Trophoblast cell (in vitro differentiated cells and primary cell): ENCODE measurements around the gene GRIK4.
A peak's percentile ranks its signal among the peaks of the same experiment; 100 is the strongest.

Source experiments
- DNase-seq, 2 donors: peaks; one replicate each; pipeline ENCODE4 v3.0.0-alpha.2; 2016
- H2AFZ ChIP-seq: 2 replicates; pipeline ENCODE4 v1.6.1; 2013; ENCODE audit warnings: low read length, moderate library complexity, mild to moderate bottlenecking; ENCODE audit not compliant: insufficient read depth, poor library complexity
- H2AK5ac ChIP-seq: 2 replicates; pipeline ENCODE4 v1.6.1; 2013; ENCODE audit warnings: mild to moderate bottlenecking, low read length
- H2BK120ac ChIP-seq: 2 replicates; pipeline ENCODE4 v1.6.1; 2013; ENCODE audit warnings: low read length, mild to moderate bottlenecking, moderate library complexity; ENCODE audit not compliant: insufficient read depth, poor library complexity
- H2BK12ac ChIP-seq: 2 replicates; pipeline ENCODE4 v1.6.1; 2013; ENCODE audit warnings: mild to moderate bottlenecking, low read length, moderate library complexity
- H2BK5ac ChIP-seq: 2 replicates; pipeline ENCODE4 v1.6.1; 2013; ENCODE audit warnings: low read length, low read depth, moderate library complexity, mild to moderate bottlenecking; ENCODE audit not compliant: poor library complexity
- H3K14ac ChIP-seq: 2 replicates; pipeline ENCODE4 v1.6.1; 2013; ENCODE audit warnings: mild to moderate bottlenecking, low read length
- H3K18ac ChIP-seq: 2 replicates; pipeline ENCODE4 v1.6.1; 2013; ENCODE audit warnings: mild to moderate bottlenecking, low read length
- H3K23ac ChIP-seq: 2 replicates; pipeline ENCODE4 v1.6.1; 2013; ENCODE audit warnings: low read length
- H3K27ac ChIP-seq: 2 replicates; pipeline ENCODE4 v1.5.1; 2013; ENCODE audit warnings: low read depth, mild to moderate bottlenecking, inconsistent platforms, low read length, moderate library complexity
- H3K27me3 ChIP-seq: 2 replicates; pipeline ENCODE4 v1.6.1; 2013; ENCODE audit warnings: inconsistent platforms, mild to moderate bottlenecking, low read length, moderate library complexity; ENCODE audit not compliant: insufficient read depth
- H3K36me3 ChIP-seq, 2 experiments: 1 replicate in 1 of 2; 2 replicates in 1 of 2; pipeline ENCODE4 v1.6.1; 2013; ENCODE audit warnings: low read length in 2 of 2, mild to moderate bottlenecking in 2 of 2, moderate library complexity in 1 of 2; ENCODE audit not compliant: insufficient read depth in 2 of 2, control insufficient read depth in 1 of 2
- H3K4ac ChIP-seq: 2 replicates; pipeline ENCODE4 v1.6.1; 2013; ENCODE audit warnings: low read depth, mild to moderate bottlenecking, low read length, moderate library complexity
- H3K4me1 ChIP-seq, 2 experiments: 1 replicate in 1 of 2; 2 replicates in 1 of 2; pipeline ENCODE4 v1.6.1; 2013; ENCODE audit warnings: low read length in 2 of 2, mild to moderate bottlenecking in 2 of 2, moderate library complexity in 1 of 2; ENCODE audit not compliant: insufficient read depth in 2 of 2, control insufficient read depth in 1 of 2
- H3K4me2 ChIP-seq: 2 replicates; pipeline ENCODE4 v1.6.1; 2013; ENCODE audit warnings: inconsistent platforms, mild to moderate bottlenecking, low read length, moderate library complexity
- H3K4me3 ChIP-seq: 2 replicates; pipeline ENCODE4 v1.5.1; 2013; ENCODE audit warnings: mild to moderate bottlenecking, low read depth, low read length, inconsistent platforms
- H3K79me1 ChIP-seq: one replicate; pipeline ENCODE4 v1.6.1; 2013; ENCODE audit warnings: low read length
- H3K79me2 ChIP-seq: 2 replicates; pipeline ENCODE4 v1.6.1; 2013; ENCODE audit warnings: low read length, mild to moderate bottlenecking; ENCODE audit not compliant: control insufficient read depth, insufficient read depth, poor library complexity
- H3K9ac ChIP-seq: 2 replicates; pipeline ENCODE4 v1.6.1; 2013; ENCODE audit warnings: mild to moderate bottlenecking, low read length
- H3K9me3 ChIP-seq: 2 replicates; pipeline ENCODE4 v1.6.1; 2013; ENCODE audit warnings: low read depth, mild to moderate bottlenecking, control low read depth, inconsistent platforms, low read length; ENCODE audit not compliant: insufficient read depth
- H4K12ac ChIP-seq: 2 replicates; pipeline ENCODE4 v1.6.1; 2013; ENCODE audit warnings: low read depth, mild to moderate bottlenecking, low read length, moderate library complexity
- H4K8ac ChIP-seq: 2 replicates; pipeline ENCODE4 v1.6.1; 2013; ENCODE audit warnings: low read depth, mild to moderate bottlenecking, low read length, moderate library complexity
- H4K91ac ChIP-seq: one replicate; pipeline ENCODE4 v1.6.1; 2013; ENCODE audit warnings: low read depth, mild to moderate bottlenecking, low read length, moderate library complexity
- WGBS: extraction: QIAGEN DNeasy Blood & Tissue Kit; methylation state at CpG from one replicate; pipeline ENCODE4 v1.1.7; 2013; ENCODE audit warnings: missing lambda C conversion rate; ENCODE audit not compliant: insufficient read length, insufficient coverage; ENCODE audit errors: extremely low coverage; 5-methylcytosine and 5-hydroxymethylcytosine counted together

The GRIK4 gene

GRCh38 chr11:120564573-120565311 is 53.2 kb downstream of the GRIK4 start:
- Histone ChIP-seq H2BK5ac (no peak overlapping the region), H2BK120ac (no peak overlapping the region), H3K27me3 (peaks cover 15% of the 10 kb centered on the region), H3K79me1 (peaks cover 2% of the 10 kb centered on the region), H3K4me3 (peak overlapping the region; percentile 45), H3K4me1 (peaks cover 13 to 19% of the 10 kb centered on the region in 2 experiments), H2AFZ (no peak overlapping the region), H3K4me2 (peak overlapping the region; percentile 70), H3K18ac (no peak overlapping the region), H2BK12ac (no peak overlapping the region), H3K9me3 (no peaks in the 10 kb centered on the region), H3K4ac (no peak overlapping the region), H4K8ac (no peak overlapping the region), H3K14ac (no peak overlapping the region), H3K79me2 (no peaks in the 10 kb centered on the region), H3K36me3 (no peaks in the 10 kb centered on the region), H3K23ac (no peak overlapping the region), H3K9ac (no peak overlapping the region), H2AK5ac (no peak overlapping the region), H3K27ac (no peak overlapping the region), H4K91ac (no peak overlapping the region), H4K12ac (no peak overlapping the region)
- no CpG with 5 or more reads among the region's 75 CpGs for WGBS
- peak; percentile 55 to 56 for DNase-seq

GRCh38 chr11:120565466-120566155 is 54.1 kb downstream of the GRIK4 start:
- Histone ChIP-seq H2BK12ac (no peak overlapping the region), H2BK5ac (no peak overlapping the region), H3K4me1 (peaks cover 13 to 19% of the 10 kb centered on the region in 2 experiments), H3K27me3 (peaks cover 15% of the 10 kb centered on the region), H3K27ac (no peak overlapping the region), H3K9me3 (no peaks in the 10 kb centered on the region), H3K4ac (no peak overlapping the region), H2AFZ (no peak overlapping the region), H2AK5ac (no peak overlapping the region), H3K23ac (no peak overlapping the region), H3K14ac (no peak overlapping the region), H3K79me1 (peaks cover 2% of the 10 kb centered on the region), H3K9ac (no peak overlapping the region), H3K4me2 (no peak overlapping the region), H4K8ac (no peak overlapping the region), H4K91ac (no peak overlapping the region), H3K4me3 (no peak overlapping the region), H3K18ac (no peak overlapping the region), H3K79me2 (no peaks in the 10 kb centered on the region), H4K12ac (no peak overlapping the region), H2BK120ac (no peak overlapping the region), H3K36me3 (no peaks in the 10 kb centered on the region)
- DNase-seq, result no peak
- WGBS, result no CpG with 5 or more reads among the region's 14 CpGs

- Histone ChIP-seq H2BK120ac (no peak overlapping the region), H3K4me3 (no peak overlapping the region), H2AK5ac (no peak overlapping the region), H3K4me1 (peaks cover 13 to 19% of the 10 kb centered on the region in 2 experiments), H3K14ac (no peak overlapping the region), H3K4me2 (no peak overlapping the region), H3K79me1 (peaks cover 2% of the 10 kb centered on the region), H4K12ac (no peak overlapping the region), H2AFZ (no peak overlapping the region), H2BK12ac (no peak overlapping the region), H3K4ac (no peak overlapping the region), H4K91ac (no peak overlapping the region), H3K9ac (no peak overlapping the region), H3K23ac (no peak overlapping the region), H4K8ac (no peak overlapping the region), H2BK5ac (no peak overlapping the region), H3K9me3 (no peaks in the 10 kb centered on the region), H3K79me2 (no peaks in the 10 kb centered on the region), H3K36me3 (no peaks in the 10 kb centered on the region), H3K27me3 (peaks cover 15% of the 10 kb centered on the region), H3K18ac (no peak overlapping the region), H3K27ac (no peak overlapping the region)
- WGBS, result no CpG with 5 or more reads among the region's 5 CpGs
- DNase-seq, result peak; percentile 70 to 85
Observed at GRCh38 chr11:120566176-120566575, 54.6 kb downstream of the GRIK4 start.

- no peak overlapping the region for H4K8ac ChIP-seq
- peaks cover 2% of the 10 kb centered on the region for H3K79me1 ChIP-seq
- H3K4me3 ChIP-seq, result no peak overlapping the region
- no peak overlapping the region for H3K23ac ChIP-seq
- H4K91ac ChIP-seq, result no peak overlapping the region
- H4K12ac ChIP-seq, result no peak overlapping the region
- H2AK5ac ChIP-seq, result no peak overlapping the region
- H3K27ac ChIP-seq, result no peak overlapping the region
- H3K27me3 ChIP-seq, result peaks cover 8% of the 10 kb centered on the region
- H3K4ac ChIP-seq, result no peak overlapping the region
- DNase-seq, result no peak
- H2BK12ac ChIP-seq, result no peak overlapping the region
- H3K4me1 ChIP-seq, result peaks cover 13 to 19% of the 10 kb centered on the region in 2 experiments
- H3K36me3 ChIP-seq, result no peaks in the 10 kb centered on the region
- no peak overlapping the region for H3K18ac ChIP-seq
- H3K9ac ChIP-seq, result no peak overlapping the region
- H2BK120ac ChIP-seq, result no peak overlapping the region
- H3K4me2 ChIP-seq, result no peak overlapping the region
- no peak overlapping the region for H2BK5ac ChIP-seq
- no CpG with 5 or more reads among the region's 8 CpGs for WGBS
- H2AFZ ChIP-seq, result no peak overlapping the region
- H3K14ac ChIP-seq, result no peak overlapping the region
- no peaks in the 10 kb centered on the region for H3K9me3 ChIP-seq
- H3K79me2 ChIP-seq, result no peaks in the 10 kb centered on the region
Observed at GRCh38 chr11:120568572-120569307, 57.2 kb downstream of the GRIK4 start.
